Measurements from ENCODE around the gene EPHA2.
"Not testable (repeated sequence)": the region's sequence is repeated elsewhere in the genome, so short reads cannot be mapped to it uniquely, and the experiment has no call there.

EPHA2 gene

DNA sequence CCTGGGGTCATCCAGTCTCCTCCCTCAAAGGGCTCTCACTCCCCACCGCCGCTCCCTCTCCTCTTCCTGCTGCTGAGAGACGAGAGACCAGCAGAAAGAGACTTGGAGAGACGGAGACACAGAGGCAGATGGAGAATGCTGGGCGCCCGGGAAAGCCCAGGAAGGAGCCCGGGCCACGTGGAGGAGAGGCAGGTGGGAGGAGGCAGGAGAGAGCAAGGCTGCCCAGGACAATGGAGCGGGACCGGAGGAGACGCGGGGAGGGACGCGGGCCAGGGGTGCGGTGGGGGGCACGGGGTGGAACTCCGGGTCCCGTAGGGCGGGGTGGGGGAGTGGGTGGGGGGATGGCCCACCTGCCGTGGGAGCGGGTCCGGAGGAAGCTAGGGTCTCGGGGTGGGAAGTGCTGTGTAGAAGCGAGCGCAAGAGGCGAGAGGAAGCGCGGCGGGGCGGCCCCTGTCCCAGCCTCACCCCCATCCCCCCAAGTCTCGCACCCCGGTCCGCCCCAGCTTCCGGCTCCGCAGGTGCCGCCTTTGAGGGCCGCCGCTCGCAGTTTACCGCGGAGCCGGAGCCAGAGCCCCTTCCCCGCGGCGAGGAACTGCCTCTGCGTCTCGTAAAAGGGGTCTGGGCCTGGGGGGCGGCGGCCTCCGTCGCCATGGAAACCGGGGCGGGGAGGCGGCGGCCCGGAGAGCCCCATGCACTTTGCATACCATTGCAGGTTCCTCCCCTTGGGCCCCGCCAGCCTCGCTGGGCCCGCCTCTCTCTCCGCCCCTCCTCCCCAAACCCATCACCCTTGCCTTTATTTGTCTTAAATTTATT is 11.7 kb upstream of the EPHA2 start:
- H3K36me3 ChIP-seq (replicated peaks): no peaks in the 10 kb centered on the region
- no peak for DNase-seq
- in situ Hi-C loops (cut with HindIII; ENCODE audit: low pct_ligation_motif_present, low sequenced_read_pairs): no loop called here
- no peak overlapping the region for H3K27ac ChIP-seq
- peak overlapping the region; percentile 52 for H3K4me3 ChIP-seq (ENCODE audit: low read depth, low read length)
- TF ChIP-seq, protein P1, sequence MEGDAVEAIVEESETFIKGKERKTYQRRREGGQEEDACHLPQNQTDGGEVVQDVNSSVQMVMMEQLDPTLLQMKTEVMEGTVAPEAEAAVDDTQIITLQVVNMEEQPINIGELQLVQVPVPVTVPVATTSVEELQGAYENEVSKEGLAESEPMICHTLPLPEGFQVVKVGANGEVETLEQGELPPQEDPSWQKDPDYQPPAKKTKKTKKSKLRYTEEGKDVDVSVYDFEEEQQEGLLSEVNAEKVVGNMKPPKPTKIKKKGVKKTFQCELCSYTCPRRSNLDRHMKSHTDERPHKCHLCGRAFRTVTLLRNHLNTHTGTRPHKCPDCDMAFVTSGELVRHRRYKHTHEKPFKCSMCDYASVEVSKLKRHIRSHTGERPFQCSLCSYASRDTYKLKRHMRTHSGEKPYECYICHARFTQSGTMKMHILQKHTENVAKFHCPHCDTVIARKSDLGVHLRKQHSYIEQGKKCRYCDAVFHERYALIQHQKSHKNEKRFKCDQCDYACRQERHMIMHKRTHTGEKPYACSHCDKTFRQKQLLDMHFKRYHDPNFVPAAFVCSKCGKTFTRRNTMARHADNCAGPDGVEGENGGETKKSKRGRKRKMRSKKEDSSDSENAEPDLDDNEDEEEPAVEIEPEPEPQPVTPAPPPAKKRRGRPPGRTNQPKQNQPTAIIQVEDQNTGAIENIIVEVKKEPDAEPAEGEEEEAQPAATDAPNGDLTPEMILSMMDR (IDR thresholded peaks at IDR 0.05; ENCODE audit: low read depth, low read length, missing control alignments): no peak
- H3K27me3 ChIP-seq (replicated peaks): no peaks in the 10 kb centered on the region

DNA sequence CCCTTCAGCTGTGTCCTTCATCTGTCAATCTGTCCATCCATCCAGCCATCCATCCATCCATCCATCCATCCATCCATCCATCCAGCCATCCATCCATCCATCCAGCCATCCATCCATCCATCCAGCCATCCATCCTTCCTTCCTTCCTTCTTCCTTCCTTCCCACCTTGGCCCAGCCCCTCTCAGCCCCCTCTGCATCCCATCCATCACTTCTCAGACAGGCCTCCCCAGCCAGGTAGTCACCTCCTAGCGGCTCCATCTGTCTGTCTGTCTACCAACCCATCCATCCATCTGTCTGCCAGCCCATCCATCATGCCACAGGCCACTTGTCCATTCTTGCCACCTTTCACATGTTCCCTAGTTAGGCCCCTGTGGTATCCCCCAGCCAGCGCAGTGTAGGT is 10.2 kb upstream of the EPHA2 start:
- TF ChIP-seq, protein P1 (IDR thresholded peaks at IDR 0.05; ENCODE audit: low read depth, low read length, missing control alignments): no peak
- DNase-seq: no peak
- in situ Hi-C loops (cut with HindIII; ENCODE audit: low pct_ligation_motif_present, low sequenced_read_pairs): no loop called here
- Histone ChIP-seq H3K27ac (no peak overlapping the region), H3K4me3 (ENCODE audit: low read depth, low read length) (no peak overlapping the region), H3K36me3 (replicated peaks) (no peaks in the 10 kb centered on the region), H3K27me3 (replicated peaks) (no peaks in the 10 kb centered on the region)

DNA sequence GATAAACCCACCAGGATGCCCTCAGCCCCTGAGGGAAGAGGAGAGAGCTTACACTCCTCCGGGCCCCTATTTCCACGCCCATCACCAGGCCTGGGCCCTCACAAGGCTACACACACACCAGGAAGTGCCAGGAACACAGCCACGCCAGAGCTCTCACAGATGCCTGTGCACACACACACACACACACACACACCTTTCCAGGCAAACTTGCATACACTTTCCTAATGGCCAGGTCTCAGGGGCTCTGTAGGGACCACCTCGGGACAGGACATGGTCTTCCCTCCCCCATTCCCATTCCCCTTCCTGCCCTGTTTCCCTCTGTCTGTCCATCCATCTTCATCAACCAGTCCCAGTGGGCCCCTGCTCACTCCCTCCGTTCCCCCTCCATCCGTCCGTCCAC is 9.7 kb upstream of the EPHA2 start:
- H3K36me3 ChIP-seq (replicated peaks): no peaks in the 10 kb centered on the region
- no peak overlapping the region for H3K4me3 ChIP-seq (ENCODE audit: low read depth, low read length)
- H3K27me3 ChIP-seq (replicated peaks): no peaks in the 10 kb centered on the region
- H3K27ac ChIP-seq: no peak overlapping the region
- in situ Hi-C loops (cut with HindIII; ENCODE audit: low pct_ligation_motif_present, low sequenced_read_pairs): no loop called here
- DNase-seq: no peak
- TF ChIP-seq, protein P1 (IDR thresholded peaks at IDR 0.05; ENCODE audit: low read depth, low read length, missing control alignments): no peak

DNA sequence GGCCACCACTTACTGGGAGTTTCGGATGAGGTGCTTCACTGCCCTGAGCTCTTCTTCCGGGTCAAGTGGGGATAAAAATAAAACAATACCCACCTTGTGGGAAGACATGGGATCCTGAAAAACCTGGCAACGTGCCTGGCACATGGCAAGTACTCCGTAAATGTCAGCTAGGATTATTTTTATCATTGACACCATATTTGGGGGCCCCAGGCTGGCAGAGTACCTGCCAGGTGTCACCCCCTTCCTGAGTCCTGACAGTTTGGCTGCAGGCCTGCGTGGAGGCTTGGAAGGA is 9.2 kb upstream of the EPHA2 start:
- TF ChIP-seq, protein P1 (IDR thresholded peaks at IDR 0.05; ENCODE audit: low read depth, low read length, missing control alignments): no peak
- H3K4me3 ChIP-seq (ENCODE audit: low read depth, low read length): no peak overlapping the region
- H3K27me3 ChIP-seq (replicated peaks): no peaks in the 10 kb centered on the region
- in situ Hi-C loops (cut with HindIII; ENCODE audit: low pct_ligation_motif_present, low sequenced_read_pairs): no loop called here
- no peak for DNase-seq
- no peaks in the 10 kb centered on the region for H3K36me3 ChIP-seq (replicated peaks)
- H3K27ac ChIP-seq: no peak overlapping the region

DNA sequence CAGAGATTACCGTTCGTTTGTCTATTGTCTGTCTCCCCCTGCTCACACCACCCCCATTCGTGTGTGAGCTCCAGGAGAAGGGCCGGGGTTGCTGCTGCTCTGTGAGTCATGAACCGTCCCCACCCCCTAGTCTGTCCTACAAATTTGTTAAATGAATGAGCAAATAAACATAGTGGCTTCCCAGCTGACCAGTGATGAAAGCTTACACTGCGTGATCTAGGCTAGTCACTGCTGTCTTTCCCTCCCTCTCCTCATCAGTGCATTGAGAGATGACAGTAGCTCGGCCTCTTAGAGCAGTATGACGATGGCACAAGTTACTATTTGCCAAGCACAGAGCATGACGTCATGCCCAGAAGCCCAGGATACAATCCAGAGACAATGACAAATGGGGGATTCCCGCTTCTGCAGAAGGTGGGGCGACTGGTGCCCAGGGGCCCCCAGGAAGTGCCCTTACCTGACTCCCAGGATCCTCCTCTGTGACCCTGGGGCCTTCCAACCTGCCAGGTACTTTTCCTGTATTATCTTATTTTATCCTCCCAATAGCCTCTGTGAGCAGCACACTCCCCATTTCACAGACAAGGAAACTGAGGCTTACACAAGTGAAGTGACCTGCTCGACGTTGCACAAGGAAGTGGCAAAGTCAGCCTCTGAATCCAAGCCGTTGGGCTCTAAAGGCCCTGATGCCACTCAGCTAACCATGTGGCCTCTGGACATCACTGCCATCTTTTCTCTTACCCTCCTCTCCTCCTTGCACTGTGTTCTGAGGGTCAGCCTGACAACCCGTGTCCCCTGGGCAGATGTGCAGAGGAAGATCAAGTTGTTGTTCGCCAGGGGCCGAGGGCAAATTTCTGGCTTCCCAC is 8.6 kb upstream of the EPHA2 start:
- TF ChIP-seq, protein P1 (IDR thresholded peaks at IDR 0.05; ENCODE audit: low read depth, low read length, missing control alignments): no peak
- peak overlapping the region; percentile 7 for H3K27ac ChIP-seq
- no peaks in the 10 kb centered on the region for H3K36me3 ChIP-seq (replicated peaks)
- peak; percentile 98 for DNase-seq
- no peak overlapping the region for H3K4me3 ChIP-seq (ENCODE audit: low read depth, low read length)
- in situ Hi-C loops (cut with HindIII; ENCODE audit: low pct_ligation_motif_present, low sequenced_read_pairs): no loop called here
- no peaks in the 10 kb centered on the region for H3K27me3 ChIP-seq (replicated peaks)

DNA sequence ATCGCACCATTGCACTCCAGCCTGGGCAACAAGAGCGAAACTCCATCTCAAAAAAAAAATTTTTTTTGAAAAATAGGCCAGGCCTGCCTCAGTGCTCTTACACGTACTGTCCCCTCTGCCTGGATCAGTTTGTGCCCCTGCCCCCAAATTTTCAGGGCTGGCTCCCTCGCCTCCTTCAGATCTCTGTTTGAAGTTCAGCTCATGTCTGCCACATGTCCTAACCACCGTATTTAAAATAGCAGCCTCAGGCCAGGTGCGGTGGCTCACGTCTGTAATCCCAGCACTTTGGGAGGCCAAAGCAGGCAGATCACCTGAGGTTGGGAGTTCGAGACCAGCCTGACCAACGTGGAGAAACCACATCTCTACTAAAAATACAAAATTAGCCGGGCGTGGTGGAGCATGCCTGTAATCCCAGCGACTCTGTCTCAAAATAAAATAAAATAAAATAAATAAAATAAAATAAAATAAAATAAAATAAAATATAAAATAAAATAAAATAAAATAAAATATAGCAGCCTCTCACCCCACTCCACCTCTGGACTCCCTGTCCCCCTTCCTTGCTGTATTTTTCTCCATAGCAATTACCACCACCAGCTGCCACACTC is 7.8 kb upstream of the EPHA2 start:
- in situ Hi-C loops (cut with HindIII; ENCODE audit: low pct_ligation_motif_present, low sequenced_read_pairs); H3K36me3 ChIP-seq (replicated peaks); H3K27me3 ChIP-seq (replicated peaks); H3K4me3 ChIP-seq (ENCODE audit: low read depth, low read length); H3K27ac ChIP-seq; DNase-seq: not testable (repeated sequence)

Measured in brain microvascular endothelial cell (primary cell).